Loucy (cell line): Measurements from ENCODE around the gene CC2D2A.

ENCODE experiments used
- CTCF ChIP-seq: fragments of 200-600 bp; sonication (generic); conservative IDR thresholded peaks from 2 replicates; pipeline ENCODE4 v1.5.1; 2014; ENCODE audit warnings: mild to moderate bottlenecking, antibody characterized with exemption, low read length
- EZH2phosphoT487 ChIP-seq: fragments of 200-600 bp; IDR thresholded peaks from 2 replicates; pipeline ENCODE4 v1.6.1; 2018; ENCODE audit warnings: antibody characterized with exemption, mild to moderate bottlenecking, moderate library complexity, borderline replicate concordance

DNA sequence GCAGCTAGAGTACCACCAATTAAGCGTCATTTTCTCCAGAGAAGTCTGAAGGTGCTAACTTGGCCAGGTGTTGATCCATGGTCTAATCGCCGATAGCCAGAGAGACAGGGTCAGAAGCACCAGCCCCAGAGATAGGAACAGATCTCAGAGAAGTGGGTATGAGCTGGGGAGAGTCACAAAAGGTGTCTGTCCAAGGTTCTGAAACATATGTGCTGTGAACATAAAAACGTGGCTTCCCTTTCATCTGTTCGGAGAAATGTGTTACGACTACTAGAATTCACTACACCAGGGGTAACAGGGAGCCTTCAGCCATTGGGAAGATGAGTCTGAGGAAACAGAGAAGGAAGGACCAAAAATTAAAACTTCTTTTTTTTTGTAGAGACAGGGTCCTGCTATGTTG lies 94.2 kb downstream of the CC2D2A start:
- TF ChIP-seq CTCF, result no peak
- no peak for TF ChIP-seq EZH2phosphoT487
